Activated T-cell treated with anti-CD3 and anti-CD28 coated beads, Interleukin-2, amount 50 U/mL, for 48 hours (primary cell): ENCODE measurements around the gene GPRASP2.
A peak's percentile ranks its signal among the peaks of the same experiment; 100 is the strongest.
"Not testable (repeated sequence)": the region's sequence is repeated elsewhere in the genome, so short reads cannot be mapped to it uniquely, and the experiment has no call there.

Experiments
- DNase-seq, 2 experiments: peaks; one replicate each; pipeline ENCODE4 v3.0.0-alpha.2; 2020

Gene GPRASP2

DNA sequence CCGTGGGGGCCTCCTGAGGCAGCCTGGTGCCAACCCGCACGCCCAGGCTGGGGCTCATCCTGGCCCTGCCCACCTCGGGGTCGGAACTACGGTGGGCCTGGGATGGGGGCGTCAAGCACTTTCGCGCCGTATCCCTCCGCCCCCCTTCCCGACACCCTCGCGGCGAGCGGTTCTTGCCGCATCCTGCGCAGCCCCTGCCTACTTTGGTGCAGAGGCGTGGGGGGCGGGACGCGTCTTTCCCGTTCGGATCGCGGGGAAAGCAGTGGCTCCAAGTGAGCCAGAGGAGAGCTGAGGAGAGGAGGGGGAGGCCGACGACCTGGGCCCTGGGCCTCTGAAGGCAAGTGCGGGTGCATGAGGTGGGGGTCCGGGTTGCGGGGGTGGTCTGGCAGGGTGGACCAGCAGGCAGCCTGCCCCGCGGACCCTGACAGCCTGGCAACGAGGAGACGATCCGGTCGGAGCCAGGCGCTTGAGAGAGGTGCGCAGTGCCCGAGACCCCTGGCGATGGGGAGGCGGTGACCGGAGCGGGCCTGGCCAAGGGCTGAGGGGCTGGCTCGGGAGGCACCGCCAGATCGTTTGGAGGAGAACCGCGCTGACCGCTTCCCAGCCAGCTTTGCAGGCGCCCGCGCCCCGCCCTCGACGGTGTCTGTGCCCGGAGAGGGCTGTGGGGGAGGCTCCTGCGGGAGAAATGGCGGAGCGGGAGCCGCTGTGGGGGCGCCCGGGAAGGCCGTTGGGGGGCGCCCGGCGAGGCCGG lies at the start of gene GPRASP2:
Gene GPRASP2, plus strand, starts transcription at position 233 of the 751 bp plus-strand sequence. CDS start 2,422 bp downstream, outside the sequence.
- DNase-seq, result peak in 1 of 2 experiments; percentile 35

- DNase-seq, result not testable (repeated sequence)
Measured at GRCh38 chrX:102663820-102664219, 48.4 kb upstream of the GPRASP2 start.

DNA sequence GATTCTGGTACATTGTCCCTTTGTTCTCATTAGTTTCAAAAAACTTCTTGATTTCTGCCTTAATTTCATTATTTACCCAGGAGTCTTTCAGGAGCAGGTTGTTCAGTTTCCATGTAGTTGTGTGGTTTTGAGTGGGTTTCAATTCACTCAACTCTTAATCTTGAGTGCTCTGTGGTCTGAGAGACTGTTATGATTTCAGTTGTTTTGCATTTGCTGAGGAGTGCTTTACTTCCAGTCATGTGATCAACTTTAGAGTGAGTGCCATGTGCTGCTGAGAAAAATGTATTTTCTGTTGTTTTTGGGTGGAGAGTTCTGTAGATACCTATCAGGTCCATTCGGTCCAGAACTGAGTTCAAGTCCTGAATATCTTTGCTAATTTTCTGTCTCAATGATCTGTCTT lies 45.2 kb upstream of the GPRASP2 start:
- not testable (repeated sequence) for DNase-seq

GRCh38 chrX:102669526-102669925 lies 42.7 kb upstream of the GPRASP2 start:
- DNase-seq, result no peak

DNA sequence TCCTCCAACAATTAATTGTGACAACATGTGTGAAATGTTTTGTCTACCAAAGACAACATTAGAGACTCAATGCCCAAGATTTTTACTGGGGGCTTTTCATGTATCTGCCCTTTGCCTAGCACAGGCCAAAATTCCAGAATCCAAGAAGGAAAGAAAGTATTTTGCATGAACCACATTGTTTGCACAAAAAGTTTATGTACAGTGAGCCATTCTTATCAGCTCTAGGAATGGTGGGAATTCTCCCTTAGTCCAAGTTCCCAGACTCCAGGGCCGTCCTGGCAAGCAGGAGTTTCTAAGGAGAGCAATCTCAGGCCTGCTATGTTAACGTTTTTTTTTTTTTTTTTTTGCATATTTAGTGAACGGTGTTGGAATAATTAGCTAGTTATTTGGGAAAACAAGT lies 39.4 kb upstream of the GPRASP2 start:
- no peak for DNase-seq

GRCh38 chrX:102677479-102677878 lies 34.8 kb upstream of the GPRASP2 start:
- not testable (repeated sequence) for DNase-seq

DNA sequence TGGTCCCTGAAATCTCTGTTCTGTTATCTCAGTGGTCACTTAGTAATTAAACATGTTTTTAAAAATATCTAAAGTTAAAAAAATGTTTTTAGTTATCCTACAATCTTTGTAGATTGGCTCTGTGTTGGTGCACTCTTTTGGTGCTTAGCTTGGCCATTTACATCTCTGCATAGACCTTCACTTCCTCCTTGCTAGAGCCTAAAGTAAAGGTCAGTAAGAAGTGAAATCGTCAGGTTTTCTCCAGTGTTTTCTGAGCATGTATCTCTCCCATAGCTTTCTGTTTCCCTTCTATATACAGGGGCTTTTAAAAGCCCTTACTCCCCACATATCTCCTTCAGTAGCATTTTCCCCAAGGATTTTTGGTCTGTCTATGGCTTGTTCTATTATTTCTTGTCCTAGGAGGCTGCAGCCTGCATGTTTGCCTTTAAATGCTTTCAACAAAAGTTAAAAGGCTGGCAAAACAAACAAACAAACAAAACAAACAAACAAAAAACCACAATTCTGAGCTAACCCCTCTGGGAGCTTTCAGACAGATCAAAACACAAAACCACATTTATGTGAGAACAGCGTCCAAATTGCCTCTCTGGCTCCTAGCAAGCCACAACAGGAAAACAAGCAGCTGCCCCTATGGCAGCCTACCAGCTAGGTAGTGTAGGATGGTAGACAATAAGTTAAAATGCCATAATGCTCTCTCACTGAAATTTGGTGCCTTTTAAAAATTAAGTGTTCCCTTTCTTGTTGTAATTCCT lies 27.3 kb upstream of the GPRASP2 start:
- DNase-seq, result no peak

- DNase-seq, result no peak
Measured at GRCh38 chrX:102694749-102695148, 17.5 kb upstream of the GPRASP2 start.

- DNase-seq, result no peak
Measured at GRCh38 chrX:102696306-102696705, 15.9 kb upstream of the GPRASP2 start.

GRCh38 chrX:102697494-102697893 lies 14.8 kb upstream of the GPRASP2 start:
- no peak for DNase-seq

DNA sequence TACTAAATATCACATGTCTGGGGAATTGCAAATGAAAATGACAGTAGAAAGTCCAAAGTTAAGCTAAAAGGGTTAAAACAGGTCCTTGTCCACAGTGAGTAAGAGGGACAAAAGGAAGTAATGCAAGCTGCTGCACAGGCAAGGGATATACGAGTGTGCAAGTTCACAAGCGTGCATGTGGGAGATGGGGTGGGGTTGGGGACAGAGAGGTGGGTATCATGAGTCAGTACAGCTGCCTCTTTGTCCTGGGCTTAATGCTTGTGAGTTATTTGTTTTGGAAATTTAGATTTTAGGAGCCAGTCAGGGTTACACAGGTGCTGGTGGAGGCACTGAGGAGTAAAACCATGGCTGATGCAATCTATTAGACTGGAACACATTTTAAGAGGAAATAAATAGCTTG lies 3.3 kb upstream of the GPRASP2 start:
- DNase-seq, result no peak

DNA sequence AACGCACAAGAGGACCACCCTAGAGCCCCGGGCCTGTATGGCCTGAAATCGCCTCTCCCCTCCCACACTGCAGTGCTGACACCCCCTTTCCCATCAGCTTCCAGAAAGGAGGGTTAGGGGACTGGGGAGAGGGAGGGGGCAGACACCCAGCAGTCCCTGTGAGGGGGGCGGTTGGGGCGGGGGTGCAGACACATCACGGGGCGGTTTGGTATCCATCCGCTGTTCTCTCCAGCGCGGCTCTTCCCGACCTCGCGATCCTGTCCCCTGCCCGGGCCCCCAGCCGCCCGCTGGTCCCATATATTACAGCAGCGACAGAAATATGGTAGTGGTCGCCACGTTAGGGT lies 404 bp upstream of the GPRASP2 start:
- DNase-seq, result no peak

- peak in 1 of 2 experiments; percentile 24 for DNase-seq
Measured at GRCh38 chrX:102712981-102713625, 855 bp downstream of the GPRASP2 start.

GRCh38 chrX:102714994-102715393 lies 2.7 kb downstream of the GPRASP2 start:
- no peak for DNase-seq

- no peak for DNase-seq
Measured at GRCh38 chrX:102715967-102716366, 3.7 kb downstream of the GPRASP2 start.

- DNase-seq, result peak; percentile 77 to 79
Measured at GRCh38 chrX:102720237-102721168, 8.3 kb downstream of the GPRASP2 start, which contains the start of gene GPRASP3. Gene GPRASP3, plus strand, starts transcription at chrX:102720743. Its CDS starts 28,253 bp downstream, at chrX:102748996.

DNA sequence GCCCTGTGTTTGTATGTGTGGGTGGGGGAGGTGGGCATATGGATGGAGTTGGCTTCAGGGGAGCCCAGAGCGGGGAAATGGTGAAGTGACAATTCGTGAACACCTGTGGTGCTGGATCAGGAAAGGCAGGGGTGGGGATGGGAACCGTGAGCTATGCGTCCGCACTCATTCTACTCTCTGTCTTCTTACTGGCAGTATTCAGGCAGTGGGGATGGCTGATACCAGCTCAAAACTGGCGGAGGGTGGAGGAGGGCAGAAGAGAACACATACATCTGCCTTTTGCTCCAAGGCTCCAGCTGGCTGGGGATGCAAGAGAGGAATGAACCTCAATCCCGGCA lies 8.9 kb downstream of the GPRASP2 start:
- not testable (repeated sequence) for DNase-seq

DNA sequence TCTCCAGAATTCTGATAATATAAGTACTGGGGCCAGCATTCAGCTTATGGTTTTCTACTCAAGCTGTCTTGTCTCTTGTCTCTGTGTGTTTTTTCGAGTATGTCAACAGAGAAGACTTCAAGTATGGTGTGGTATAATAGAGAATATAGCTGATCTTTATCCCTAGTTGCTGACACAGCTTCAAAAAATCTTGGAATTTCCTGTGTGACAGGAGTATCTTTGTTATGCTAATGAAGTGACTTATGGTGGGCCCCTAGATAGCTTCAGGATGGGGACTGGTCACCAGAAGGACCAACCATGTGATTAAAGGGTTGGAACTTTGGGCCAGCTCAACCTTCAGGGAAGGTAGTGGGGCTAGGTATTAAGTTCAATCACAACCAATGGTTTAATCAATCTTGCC lies 11.2 kb downstream of the GPRASP2 start:
- DNase-seq, result no peak

DNA sequence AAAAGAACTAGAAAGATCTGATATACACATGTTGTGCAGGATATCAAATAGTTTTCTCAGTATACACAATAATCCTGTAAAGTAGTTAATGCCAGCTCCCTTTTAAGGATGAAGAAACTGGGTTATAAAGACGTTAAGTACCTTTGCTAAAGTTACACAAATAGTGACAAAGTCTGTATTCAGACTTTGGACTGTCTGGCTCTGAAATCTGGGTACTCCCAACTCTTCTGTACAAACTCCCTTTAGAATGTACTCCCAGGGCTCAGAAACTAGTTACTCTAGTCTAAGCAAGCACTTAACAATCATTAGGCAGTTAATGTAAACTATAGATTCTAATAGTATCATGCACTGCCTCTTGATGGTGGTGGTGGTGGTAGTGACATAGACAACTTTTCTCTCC lies 15.5 kb downstream of the GPRASP2 start:
- DNase-seq, result no peak

GRCh38 chrX:102728646-102729045 lies 16.4 kb downstream of the GPRASP2 start:
- DNase-seq, result no peak

DNA sequence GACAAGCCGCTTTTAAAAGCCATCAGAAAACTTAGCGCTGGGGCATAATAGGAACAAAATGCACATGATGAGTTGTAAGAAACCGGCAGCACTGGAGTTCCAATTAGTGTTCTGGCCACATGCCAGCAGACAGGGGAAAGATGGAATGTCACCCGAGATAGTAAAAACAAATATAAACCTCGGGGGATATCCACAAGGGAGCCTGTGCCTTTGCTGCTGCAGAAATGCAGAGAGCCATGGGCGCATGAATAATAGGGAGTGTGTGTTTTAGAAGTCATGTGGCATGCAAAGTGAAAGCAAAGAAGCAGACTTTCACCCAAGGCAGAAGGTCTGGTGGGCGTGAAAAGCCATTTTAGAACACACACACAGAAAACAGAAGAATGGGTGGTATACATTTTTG lies 27.4 kb downstream of the GPRASP2 start:
- no peak for DNase-seq

- no peak for DNase-seq
Measured at GRCh38 chrX:102744307-102744706, 32.1 kb downstream of the GPRASP2 start.

DNA sequence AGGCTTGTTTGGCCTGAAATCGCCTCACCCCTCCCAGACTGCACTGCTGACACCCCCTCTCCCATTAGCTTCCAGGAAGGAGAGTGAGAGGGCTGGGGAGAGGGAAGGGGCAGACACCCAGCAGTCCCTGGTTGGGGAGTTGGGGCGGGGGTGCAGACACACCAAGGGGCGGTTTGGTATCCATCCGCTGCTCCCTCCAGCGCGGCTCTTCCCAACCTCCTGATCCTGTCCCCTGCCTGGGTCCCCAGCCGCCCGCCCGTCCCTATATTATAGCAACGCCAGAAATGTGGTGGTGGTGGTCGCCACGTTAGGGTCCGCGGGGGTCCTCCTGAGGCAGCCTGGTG lies 33.2 kb downstream of the GPRASP2 start:
- DNase-seq, result no peak
